HG03135 (cell line): ENCODE measurements around the gene PRM3.

Experiments
- ATAC-seq: cut with Tn5 transposase; IDR thresholded peaks from one replicate; pipeline ENCODE4 v1.9.1; 2021; ENCODE audit warnings: mild to moderate bottlenecking, moderate library complexity; ENCODE audit not compliant: unreplicated experiment

Gene PRM3

DNA sequence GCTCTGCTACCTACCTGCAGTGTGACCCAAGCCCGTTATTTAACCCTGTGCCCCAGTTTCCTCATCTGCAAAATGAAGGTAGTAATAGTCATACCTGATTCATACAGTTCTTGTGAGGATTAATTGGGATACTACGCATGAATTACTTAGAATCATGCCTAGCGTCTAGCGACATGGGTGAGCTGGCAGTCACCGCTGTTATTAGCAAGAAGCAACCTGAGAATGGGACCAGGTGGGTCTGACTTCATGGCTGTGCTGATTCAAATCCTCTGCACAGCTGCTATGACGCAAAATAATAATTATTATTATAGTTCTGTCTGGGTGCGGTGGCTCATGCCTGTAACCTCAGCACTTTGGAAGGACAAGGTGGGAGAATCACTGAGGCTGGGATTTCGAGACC, 25.3 kb downstream of the PRM3 start:
- ATAC-seq = no peak

DNA sequence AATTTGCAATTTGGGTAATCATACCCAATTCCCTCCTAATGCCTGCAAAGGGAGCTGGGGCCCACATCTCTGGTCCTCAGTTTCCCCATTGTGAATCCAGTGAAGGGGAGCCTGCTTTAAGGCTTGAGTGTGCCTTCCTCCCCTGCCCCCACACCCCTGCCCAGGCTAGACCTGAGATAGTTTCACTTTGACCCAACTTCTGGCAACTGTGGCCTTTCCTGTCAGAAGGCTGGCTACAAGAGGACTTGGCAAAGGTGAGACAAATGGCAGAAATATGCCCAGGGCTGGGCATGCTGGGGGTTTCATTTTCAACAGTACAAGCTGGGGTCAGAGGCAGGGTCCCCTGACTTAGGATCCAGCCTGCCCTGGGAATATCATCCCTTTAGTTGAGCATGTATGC, 27.4 kb downstream of the PRM3 start:
- no peak for ATAC-seq

GRCh38 chr16:11245222-11245737, 28.1 kb downstream of the PRM3 start:
- ATAC-seq = no peak

DNA sequence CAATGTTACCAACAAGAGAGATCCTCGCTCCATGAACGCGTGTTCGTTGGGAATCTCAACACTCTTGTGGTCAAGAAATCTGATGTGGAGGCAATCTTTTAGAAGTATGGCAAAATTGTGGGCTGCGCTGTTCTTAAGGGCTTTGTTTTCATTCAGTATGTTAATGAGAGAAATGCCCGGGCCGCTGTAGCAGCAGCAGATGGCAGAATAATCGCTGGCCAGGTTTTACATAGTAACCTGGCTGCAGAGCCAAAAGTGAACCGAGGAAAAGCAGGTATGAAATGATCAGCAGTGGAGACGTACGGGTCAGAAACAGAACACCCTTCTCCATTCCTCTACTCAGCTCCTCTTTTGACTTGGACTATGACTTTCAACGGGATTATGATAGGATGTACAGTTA, 30.8 kb downstream of the PRM3 start:
- no peak for ATAC-seq

GRCh38 chr16:11241480-11242204, 31.8 kb downstream of the PRM3 start:
- no peak for ATAC-seq

DNA sequence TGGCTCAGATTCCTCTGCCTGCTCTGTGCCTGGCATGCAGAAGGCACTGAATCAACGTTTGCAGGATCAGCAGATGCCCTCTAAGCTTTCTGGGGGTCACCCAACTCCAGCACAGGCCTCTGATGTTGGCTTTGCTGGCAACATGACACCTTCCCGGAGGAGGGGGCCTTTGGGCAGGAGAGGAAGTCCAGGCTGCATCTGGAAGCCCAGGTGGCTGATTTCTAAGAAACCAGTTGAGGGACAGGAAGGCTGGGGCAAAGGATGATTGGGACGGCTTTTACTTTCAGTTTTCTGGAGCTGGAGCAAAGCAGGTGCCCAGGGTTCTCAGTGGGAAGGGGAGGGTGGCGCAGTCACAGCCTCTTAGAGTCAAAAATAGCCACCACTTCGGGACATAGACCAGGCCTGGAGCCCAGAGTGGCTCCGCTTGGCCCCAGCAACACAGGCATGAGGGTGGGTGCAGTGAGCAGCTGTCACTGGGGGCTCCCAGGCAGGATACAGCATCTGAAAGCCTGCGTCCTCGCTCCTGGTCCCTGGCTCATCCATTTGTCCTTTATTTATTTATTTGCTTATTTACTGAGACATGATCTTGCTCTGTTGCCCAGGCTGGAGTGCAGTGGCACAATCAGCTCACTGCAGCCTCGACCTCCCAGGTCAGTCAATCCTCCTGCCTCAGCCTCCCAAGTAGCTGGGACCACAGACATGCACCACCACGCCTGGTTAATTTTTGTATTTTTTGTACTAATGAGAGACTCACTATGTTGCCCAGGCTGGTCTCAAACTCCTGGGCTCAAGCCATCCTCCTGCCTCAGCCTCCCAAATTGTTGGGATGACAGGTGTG, 32.6 kb downstream of the PRM3 start:
- no peak for ATAC-seq

- ATAC-seq = no peak
These were observed 33.5 kb downstream of the PRM3 start for GRCh38 chr16:11239644-11240632.

GRCh38 chr16:11238272-11239202, 34.9 kb downstream of the PRM3 start:
- no peak for ATAC-seq

DNA sequence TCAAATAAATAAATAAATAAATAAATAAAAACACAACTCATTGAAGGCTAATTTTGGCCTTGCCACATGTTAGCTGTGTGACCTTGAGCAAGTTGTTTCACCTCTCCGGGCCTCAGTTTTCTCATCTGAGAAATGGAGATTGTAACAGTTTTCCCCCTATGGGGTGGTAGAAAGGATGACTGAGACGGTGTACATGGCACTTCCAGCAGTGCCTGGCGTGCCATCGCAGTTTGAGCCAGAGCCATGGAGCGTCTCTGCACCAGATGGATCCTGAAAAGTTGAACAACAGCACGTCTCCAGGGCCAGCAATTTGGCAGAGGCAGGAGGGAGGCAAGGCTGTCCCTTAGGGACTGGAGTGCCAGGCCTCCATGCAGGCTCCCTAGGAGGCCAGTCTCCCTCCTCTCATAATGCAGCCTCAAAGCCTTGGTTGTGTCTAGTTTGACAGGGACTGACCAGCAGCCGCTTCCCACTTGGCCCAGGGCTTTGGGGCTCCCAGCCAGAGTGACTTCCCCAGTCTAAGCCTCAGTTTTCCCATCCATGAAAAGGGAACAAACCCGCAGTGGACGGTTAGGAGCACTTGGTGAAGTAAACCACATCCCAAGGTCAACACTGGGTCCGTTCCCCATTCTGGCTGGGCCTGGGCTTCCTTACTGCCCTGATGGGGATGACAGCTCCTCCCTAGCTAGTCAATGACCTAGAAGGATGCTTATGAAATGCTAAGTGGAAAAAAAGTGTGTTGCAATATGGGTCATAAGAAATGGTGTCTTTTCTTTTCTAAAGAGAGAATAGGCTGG, 36.8 kb downstream of the PRM3 start:
- no peak for ATAC-seq

- no peak for ATAC-seq
These were observed 37.8 kb downstream of the PRM3 start for GRCh38 chr16:11235703-11235991.

DNA sequence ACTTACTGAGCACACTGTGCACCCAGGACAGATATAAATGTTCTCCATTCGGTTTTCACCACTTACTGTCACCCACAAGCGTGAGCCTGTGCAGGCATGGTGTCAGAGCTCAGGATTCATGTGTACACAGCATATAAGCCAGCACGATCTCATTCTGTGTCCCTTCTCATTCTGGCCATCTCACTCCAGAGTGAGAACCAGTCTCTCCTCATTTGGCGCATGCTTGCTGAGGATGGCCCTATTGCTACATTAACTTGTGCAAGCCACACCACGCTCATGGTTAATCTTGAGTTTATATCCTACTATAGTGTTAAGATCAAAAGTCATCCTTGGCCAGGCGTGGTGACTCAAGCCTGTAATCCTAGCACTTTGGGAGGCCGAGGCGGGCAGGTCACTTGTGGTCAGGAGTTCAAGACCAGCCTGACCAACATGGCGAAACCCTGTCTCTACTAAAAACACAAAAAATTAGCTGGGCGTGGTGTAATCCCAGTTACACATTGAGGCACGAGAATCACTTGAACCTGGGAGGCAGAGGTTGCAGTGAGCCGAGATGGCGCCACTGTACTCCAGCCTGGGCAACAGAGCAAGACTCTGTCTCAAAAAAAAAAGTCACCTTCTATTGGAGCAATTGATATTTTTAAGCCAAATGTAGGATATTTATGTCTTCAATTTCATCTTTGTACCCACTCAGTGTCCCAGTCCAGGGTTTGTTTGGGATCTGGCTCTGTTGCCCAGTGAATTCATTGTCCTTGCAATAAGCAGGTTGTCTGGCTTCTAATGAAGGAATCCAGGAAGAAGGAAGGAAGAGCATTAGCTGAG, 38.3 kb downstream of the PRM3 start:
- no peak for ATAC-seq

- ATAC-seq = no peak
These were observed 39.6 kb downstream of the PRM3 start for GRCh38 chr16:11233727-11234376.

DNA sequence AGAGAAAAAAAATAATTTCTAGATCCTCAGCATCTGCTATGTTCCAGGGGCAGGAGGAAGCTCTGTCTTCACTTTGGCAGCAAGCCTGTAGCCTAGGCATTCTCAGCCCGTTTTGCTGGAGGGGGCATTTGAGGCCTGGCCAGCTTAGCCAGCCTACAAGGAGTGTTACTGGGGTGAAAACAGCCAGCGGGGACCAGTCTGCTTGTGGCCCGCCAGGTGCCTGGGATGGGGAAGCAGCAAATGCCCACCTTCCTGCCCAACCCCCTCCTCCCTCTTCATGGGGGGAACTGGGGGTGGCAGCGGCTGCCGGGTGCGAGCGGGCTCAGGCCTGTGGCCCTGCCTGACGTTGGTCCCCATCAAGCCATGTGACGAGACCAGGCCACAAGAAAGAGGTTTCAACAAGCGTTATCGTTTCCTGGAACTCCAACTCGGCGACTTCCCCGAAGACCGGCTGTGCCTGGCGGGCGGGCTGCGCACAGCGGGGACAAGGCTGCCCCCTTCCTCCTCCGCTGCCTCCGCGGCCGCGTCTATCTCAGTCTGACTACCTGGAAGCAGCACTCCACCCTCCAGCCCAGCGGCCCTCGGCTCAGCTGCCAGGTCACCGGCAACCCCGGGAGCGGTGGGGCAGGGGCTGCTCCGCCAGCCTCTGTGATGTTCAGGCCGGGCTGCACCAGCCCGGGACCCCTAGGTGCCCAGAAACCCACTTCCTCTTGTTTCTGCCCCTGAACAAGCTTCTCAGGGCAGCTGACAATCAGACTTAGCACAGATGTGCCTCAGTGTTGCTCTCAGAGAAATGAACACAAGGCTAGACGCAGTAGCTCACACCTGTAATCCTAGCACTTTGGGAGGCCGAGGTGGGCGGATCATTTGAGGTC, 40.3 kb downstream of the PRM3 start:
- peak; percentile 55 for ATAC-seq

- no peak for ATAC-seq
These were observed 41.1 kb downstream of the PRM3 start for GRCh38 chr16:11232302-11232851.

GRCh38 chr16:11231367-11231970, 42.0 kb downstream of the PRM3 start:
- ATAC-seq = no peak

- ATAC-seq = no peak
These were observed 43.5 kb downstream of the PRM3 start for GRCh38 chr16:11229906-11230305.
